Activated T-helper 1 cell treated with anti-CD3 and anti-CD28 coated beads, Interleukin-12 subunit alpha, Interleukin-12 subunit beta, Interleukin-2, Interleukin-4 antibody, amounts not matched to agents 30 ng/mL and 10 ng/mL and 1 ng/mL, durations not matched to agents 14 hours and 24 hours and 36 hours (primary cell): ENCODE measurements around the gene KCNMA1. TPM values are rescaled to one million over a fixed set of nuclear protein-coding genes. Genes with fewer than 3 reads are reported as not detected.

Experiments
- DNase-seq: peaks from one replicate; pipeline ENCODE4 v3.0.0; 2021; ENCODE audit warnings: low spot score
- H3K27ac Mint-ChIP-seq: one replicate; pipeline ENCODE4 v1.8.0; 2021; ENCODE audit warnings: mild to moderate bottlenecking, mixed read lengths
- H3K27me3 Mint-ChIP-seq: one replicate; pipeline ENCODE4 v1.8.0; 2022; ENCODE audit warnings: mild to moderate bottlenecking, moderate library complexity, mixed read lengths; ENCODE audit not compliant: insufficient read depth
- H3K36me3 Mint-ChIP-seq: one replicate; pipeline ENCODE4 v1.8.0; 2021; ENCODE audit warnings: low read depth, mixed read lengths
- H3K4me1 Mint-ChIP-seq: one replicate; pipeline ENCODE4 v1.8.0; 2021; ENCODE audit warnings: low read depth, mixed read lengths
- H3K4me3 Mint-ChIP-seq: one replicate; pipeline ENCODE4 v1.8.0; 2021; ENCODE audit warnings: mild to moderate bottlenecking, moderate library complexity, mixed read lengths
- H3K9me3 Mint-ChIP-seq: one replicate; pipeline ENCODE4 v1.8.0; 2021; ENCODE audit warnings: mixed read lengths
- intact Hi-C: fragments of 100-400 bp; cut with micrococcal nuclease; formaldehyde crosslinking; loops from one replicate; pipeline ENCODE4 v1.15.1; 2024
- total RNA-seq: library from RNA; stranded (reverse); gene quantifications from 2 replicates; pipeline ENCODE4 v1.2.3, GENCODE V29; 2022

Gene KCNMA1
- total RNA-seq, 1 donor from 2014 or later, result not detected

DNA sequence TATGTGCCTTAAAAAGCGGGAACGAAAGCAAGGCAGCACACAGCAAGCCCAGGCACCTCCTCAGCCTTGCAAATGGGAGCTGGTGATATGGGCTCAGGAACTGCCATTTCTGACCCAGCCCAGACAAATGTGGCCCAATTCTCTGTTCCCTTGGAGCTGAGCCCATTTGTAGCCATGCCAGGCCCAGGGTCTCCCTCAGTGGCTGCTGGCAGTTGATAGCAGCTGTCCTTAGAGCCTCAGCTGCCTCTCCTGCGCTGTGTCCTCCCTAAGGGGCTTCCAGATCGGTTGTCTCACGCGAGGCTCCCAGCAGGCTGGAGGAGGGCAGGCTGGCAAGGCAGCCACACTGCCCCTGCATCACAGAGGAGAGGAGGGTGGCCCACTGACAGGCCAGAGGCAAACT lies 275.8 kb downstream of the KCNMA1 start:
- no peaks in the 10 kb centered on the region for H3K9me3 Mint-ChIP-seq
- DNase-seq, result no peak
- H3K27me3 Mint-ChIP-seq, result no peaks in the 10 kb centered on the region
- H3K27ac Mint-ChIP-seq, result no peak overlapping the region
- H3K36me3 Mint-ChIP-seq, result no peaks in the 10 kb centered on the region
- no peaks in the 10 kb centered on the region for H3K4me1 Mint-ChIP-seq
- intact Hi-C loops, result no loop called here
- H3K4me3 Mint-ChIP-seq, result no peak overlapping the region

DNA sequence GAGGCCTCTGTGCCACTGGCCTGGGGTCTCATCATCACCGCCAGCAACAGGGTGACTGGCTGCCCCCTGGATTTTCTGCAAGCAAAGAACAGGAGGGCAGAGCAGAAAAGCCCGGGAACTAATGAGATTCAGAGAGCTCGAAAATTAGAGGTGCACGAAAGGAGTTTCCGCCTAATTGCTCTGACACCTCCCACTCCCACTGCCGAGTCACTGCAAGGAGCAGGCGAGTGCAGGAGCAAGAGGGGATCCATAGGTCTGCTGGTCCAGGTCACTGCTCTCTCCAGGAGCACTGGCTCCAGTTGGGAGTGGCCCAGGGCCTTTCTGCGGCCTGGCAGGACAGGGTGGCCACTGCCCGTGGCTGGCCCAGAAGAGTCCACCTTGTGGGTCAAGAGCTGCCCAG lies 276.2 kb downstream of the KCNMA1 start:
- H3K27me3 Mint-ChIP-seq, result no peaks in the 10 kb centered on the region
- no peak overlapping the region for H3K27ac Mint-ChIP-seq
- no peaks in the 10 kb centered on the region for H3K4me1 Mint-ChIP-seq
- no peaks in the 10 kb centered on the region for H3K36me3 Mint-ChIP-seq
- no peak overlapping the region for H3K4me3 Mint-ChIP-seq
- no peak for DNase-seq
- intact Hi-C loops, result no loop called here
- H3K9me3 Mint-ChIP-seq, result no peaks in the 10 kb centered on the region

DNA sequence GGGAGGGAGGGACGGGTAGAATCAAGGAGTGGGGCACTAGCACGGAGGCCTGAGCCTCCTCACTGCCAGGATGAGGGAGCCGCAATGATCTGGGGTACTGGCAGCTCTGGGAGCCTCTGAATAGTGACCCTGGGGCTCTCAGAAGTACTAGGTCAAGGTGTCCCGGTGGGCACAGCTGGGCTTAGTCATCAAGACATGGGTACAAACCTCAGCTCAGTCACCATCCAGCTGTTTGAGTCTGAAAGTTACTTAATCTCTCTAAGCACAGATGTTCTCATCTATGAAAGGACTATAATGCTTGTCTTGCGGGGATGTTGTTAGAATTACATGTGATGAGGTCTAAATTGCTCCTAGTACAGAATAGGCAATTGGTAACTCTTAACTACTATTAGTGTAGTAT lies 276.8 kb downstream of the KCNMA1 start:
- H3K4me3 Mint-ChIP-seq, result no peak overlapping the region
- no peaks in the 10 kb centered on the region for H3K36me3 Mint-ChIP-seq
- no peak for DNase-seq
- intact Hi-C loops, result no loop called here
- no peaks in the 10 kb centered on the region for H3K4me1 Mint-ChIP-seq
- H3K27me3 Mint-ChIP-seq, result no peaks in the 10 kb centered on the region
- H3K27ac Mint-ChIP-seq, result no peak overlapping the region
- no peaks in the 10 kb centered on the region for H3K9me3 Mint-ChIP-seq

DNA sequence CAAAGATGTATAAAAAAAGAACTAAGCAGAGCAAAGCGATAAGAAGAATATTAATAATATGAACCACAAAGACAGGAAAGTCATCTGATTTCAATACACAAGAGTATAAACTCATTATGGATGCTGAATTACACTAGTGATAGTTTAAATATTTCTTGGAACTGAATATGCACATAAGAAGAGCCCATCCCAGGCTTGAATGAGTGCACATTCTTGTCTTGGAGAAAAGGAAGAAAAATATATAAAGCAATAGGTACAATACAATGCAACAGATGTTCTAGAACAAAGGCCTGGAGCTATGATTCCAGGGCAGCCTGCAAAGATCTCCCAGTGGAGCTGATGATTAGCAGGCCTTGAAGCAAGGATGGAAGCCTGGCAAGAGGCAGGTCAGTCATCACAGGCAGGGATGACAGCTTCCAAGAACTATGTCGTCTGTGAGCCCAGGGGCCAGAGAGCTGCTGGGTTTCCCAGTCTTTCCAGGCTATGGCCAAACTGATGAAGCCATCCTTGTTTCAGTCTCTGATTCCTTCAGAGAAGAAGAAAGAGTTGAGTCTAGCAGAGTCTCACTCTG lies 277.6 kb downstream of the KCNMA1 start:
- no peaks in the 10 kb centered on the region for H3K4me1 Mint-ChIP-seq
- intact Hi-C loops, result no loop called here
- no peak for DNase-seq
- H3K27ac Mint-ChIP-seq, result no peak overlapping the region
- no peaks in the 10 kb centered on the region for H3K27me3 Mint-ChIP-seq
- H3K36me3 Mint-ChIP-seq, result no peaks in the 10 kb centered on the region
- no peak overlapping the region for H3K4me3 Mint-ChIP-seq
- no peaks in the 10 kb centered on the region for H3K9me3 Mint-ChIP-seq

DNA sequence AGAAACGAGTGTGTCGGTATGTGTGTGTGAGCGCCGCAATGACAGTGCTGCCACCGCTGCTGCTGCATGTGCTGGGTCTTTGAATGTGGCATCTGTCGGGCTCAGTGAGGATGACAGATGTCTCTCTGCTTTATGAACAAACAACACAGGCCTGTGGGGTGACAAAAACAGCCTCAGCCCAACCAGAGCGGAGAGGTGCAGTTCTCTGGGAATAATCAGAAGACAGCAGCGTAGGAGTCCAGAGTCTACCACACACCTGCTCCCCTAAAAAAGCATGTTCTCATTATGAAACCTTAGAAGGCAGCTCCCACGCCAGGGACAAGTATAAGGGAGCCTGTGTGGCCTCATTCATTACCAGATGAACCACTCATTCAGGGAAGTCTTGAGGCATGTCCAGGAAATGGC lies 278.3 kb downstream of the KCNMA1 start:
- Mint-ChIP-seq H3K27ac (no peak overlapping the region), H3K36me3 (no peaks in the 10 kb centered on the region), H3K27me3 (no peaks in the 10 kb centered on the region), H3K4me1 (no peaks in the 10 kb centered on the region), H3K9me3 (no peaks in the 10 kb centered on the region), H3K4me3 (no peak overlapping the region)
- intact Hi-C loops, result no loop called here
- no peak for DNase-seq

DNA sequence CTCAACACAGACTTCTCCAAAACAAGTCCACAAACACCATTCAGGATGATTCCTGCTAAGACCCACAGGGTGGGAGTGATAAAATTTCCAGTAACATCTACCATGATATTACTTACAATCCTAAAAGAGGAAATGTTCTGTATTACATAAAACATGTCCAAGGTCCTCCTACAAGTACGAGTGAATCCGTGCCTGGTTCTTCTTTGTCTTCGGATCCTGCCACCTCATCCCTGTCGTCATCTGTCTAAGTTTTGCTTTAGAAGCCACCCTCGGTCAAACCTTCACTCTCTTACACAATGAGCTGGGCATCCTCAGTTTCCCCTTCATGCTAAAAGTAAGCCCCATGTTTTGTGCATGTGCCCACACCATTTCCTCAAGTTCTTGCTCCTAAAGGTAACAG lies 279.0 kb downstream of the KCNMA1 start:
- H3K4me1 Mint-ChIP-seq, result no peaks in the 10 kb centered on the region
- intact Hi-C loops, result no loop called here
- no peak for DNase-seq
- H3K9me3 Mint-ChIP-seq, result no peaks in the 10 kb centered on the region
- H3K36me3 Mint-ChIP-seq, result no peaks in the 10 kb centered on the region
- H3K27me3 Mint-ChIP-seq, result no peaks in the 10 kb centered on the region
- no peak overlapping the region for H3K27ac Mint-ChIP-seq
- H3K4me3 Mint-ChIP-seq, result no peak overlapping the region

GRCh38 chr10:77357611-77358310 lies 279.8 kb downstream of the KCNMA1 start:
- Mint-ChIP-seq H3K27ac (no peak overlapping the region), H3K27me3 (no peaks in the 10 kb centered on the region), H3K9me3 (no peaks in the 10 kb centered on the region), H3K36me3 (no peaks in the 10 kb centered on the region), H3K4me3 (no peak overlapping the region), H3K4me1 (no peaks in the 10 kb centered on the region)
- intact Hi-C loops, result no loop called here
- DNase-seq, result no peak

DNA sequence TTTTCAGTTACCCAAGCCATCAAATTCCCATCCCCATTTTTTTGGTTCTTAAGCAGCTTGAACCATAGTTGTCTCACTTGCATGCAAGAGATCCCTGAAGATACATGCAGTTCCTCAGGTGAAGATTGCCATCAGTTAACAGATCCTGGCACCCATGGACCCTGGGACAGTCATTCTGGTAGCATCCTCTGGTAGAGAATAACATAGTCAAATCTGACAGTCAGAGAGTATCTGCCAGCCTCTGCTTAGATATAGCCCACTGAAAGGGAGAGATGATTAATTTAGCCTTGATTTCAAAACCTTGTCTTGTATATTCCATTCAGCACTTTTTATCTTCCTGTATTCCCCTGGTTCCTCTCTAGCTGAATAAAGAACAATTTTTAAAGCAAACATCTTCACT lies 280.4 kb downstream of the KCNMA1 start:
- no peak overlapping the region for H3K27ac Mint-ChIP-seq
- H3K4me3 Mint-ChIP-seq, result no peak overlapping the region
- intact Hi-C loops, result no loop called here
- no peaks in the 10 kb centered on the region for H3K36me3 Mint-ChIP-seq
- H3K4me1 Mint-ChIP-seq, result no peaks in the 10 kb centered on the region
- no peak for DNase-seq
- no peaks in the 10 kb centered on the region for H3K9me3 Mint-ChIP-seq
- no peaks in the 10 kb centered on the region for H3K27me3 Mint-ChIP-seq

DNA sequence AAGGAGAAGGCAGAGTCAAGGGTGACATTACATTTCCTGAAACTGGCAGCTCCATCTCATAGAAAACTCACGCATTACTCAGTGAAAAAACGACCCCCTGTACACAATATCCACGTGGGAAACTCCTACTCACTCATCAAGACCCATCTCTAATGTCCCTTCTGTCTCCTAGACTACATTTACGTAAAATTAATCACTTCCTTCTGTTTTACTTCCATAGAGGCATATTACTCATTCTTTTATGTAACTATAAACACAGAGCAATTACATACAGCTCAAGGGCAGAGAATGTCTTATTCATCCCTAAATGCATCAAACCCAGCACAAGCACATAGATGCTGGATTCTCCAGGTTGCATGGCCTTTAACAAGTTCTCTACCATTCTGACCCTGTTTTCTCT lies 281.8 kb downstream of the KCNMA1 start:
- intact Hi-C loops, result no loop called here
- H3K27me3 Mint-ChIP-seq, result no peaks in the 10 kb centered on the region
- no peaks in the 10 kb centered on the region for H3K4me1 Mint-ChIP-seq
- no peak overlapping the region for H3K27ac Mint-ChIP-seq
- H3K9me3 Mint-ChIP-seq, result no peaks in the 10 kb centered on the region
- no peak for DNase-seq
- H3K36me3 Mint-ChIP-seq, result no peaks in the 10 kb centered on the region
- no peak overlapping the region for H3K4me3 Mint-ChIP-seq

DNA sequence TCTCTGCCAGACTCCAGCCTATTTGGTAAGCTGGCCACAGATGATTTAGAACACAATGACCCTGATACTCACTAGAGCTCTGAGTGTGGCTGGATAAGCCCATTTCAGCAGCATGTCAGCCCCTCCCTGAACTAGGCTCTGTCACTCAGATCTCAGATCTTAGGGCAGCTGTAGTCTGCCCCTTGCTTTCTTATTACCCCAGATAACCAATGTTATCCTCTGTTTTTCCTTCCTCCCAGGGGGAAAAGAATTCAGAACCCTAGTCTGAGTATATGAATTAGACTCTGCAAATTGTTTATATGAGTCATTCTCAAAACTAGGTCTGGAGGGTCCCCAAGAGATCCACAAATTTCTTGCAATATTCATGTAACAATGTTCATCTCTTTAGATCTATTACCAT lies 286.2 kb downstream of the KCNMA1 start:
- no peak overlapping the region for H3K4me3 Mint-ChIP-seq
- no peaks in the 10 kb centered on the region for H3K4me1 Mint-ChIP-seq
- H3K9me3 Mint-ChIP-seq, result no peaks in the 10 kb centered on the region
- DNase-seq, result no peak
- intact Hi-C loops, result no loop called here
- H3K27ac Mint-ChIP-seq, result no peak overlapping the region
- H3K27me3 Mint-ChIP-seq, result no peaks in the 10 kb centered on the region
- no peaks in the 10 kb centered on the region for H3K36me3 Mint-ChIP-seq

DNA sequence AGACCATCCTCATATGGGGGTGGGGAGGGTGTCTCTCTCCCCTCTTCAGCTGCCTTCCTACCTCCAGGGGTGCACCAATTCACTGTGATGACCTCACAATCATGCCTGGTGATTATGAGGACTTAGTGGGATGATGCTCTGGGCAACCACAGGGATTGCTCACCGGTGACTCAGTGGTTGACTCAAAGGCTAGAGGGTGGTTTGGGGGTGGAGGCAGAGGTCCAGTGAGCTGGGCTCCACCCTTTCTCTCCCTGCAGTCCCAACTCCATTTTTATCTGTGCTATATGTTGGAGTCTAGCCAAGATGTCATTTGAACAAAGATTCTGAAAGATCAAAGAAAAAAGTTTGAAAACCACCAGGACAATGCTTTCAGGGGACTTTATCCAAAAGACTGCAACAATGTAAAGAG lies 286.9 kb downstream of the KCNMA1 start:
- Mint-ChIP-seq H3K27me3 (no peaks in the 10 kb centered on the region), H3K4me1 (no peaks in the 10 kb centered on the region), H3K36me3 (no peaks in the 10 kb centered on the region), H3K9me3 (no peaks in the 10 kb centered on the region), H3K4me3 (no peak overlapping the region), H3K27ac (no peak overlapping the region)
- intact Hi-C loops, result no loop called here
- DNase-seq, result no peak

- Mint-ChIP-seq H3K27ac (no peak overlapping the region), H3K4me1 (no peaks in the 10 kb centered on the region), H3K9me3 (no peaks in the 10 kb centered on the region), H3K4me3 (no peak overlapping the region), H3K27me3 (no peaks in the 10 kb centered on the region), H3K36me3 (no peaks in the 10 kb centered on the region)
- no peak for DNase-seq
- intact Hi-C loops, result no loop called here
Observed at GRCh38 chr10:77350134-77350533, 287.5 kb downstream of the KCNMA1 start.

DNA sequence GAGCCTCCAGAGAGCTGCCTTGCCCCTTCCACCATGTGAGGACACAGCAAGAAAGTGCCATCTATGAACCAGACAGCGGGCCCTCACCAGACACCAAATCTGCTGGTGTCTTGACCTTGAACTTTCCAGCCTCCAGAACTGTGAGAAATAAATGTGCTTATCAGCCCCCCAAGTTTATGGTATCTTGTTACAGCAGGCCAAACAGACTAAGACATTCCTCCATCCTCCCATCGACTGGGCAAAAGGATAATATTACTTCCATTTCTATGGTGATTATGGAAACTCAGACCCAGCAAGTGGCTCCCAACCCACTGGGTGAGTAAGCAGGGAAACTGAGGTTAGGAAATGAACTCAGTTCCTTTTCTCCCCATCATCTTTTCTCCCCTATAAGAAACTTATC lies 288.4 kb downstream of the KCNMA1 start:
- Mint-ChIP-seq H3K36me3 (no peaks in the 10 kb centered on the region), H3K27ac (no peak overlapping the region), H3K27me3 (no peaks in the 10 kb centered on the region), H3K4me3 (no peak overlapping the region), H3K4me1 (no peaks in the 10 kb centered on the region), H3K9me3 (no peaks in the 10 kb centered on the region)
- DNase-seq, result no peak
- intact Hi-C loops, result no loop called here

DNA sequence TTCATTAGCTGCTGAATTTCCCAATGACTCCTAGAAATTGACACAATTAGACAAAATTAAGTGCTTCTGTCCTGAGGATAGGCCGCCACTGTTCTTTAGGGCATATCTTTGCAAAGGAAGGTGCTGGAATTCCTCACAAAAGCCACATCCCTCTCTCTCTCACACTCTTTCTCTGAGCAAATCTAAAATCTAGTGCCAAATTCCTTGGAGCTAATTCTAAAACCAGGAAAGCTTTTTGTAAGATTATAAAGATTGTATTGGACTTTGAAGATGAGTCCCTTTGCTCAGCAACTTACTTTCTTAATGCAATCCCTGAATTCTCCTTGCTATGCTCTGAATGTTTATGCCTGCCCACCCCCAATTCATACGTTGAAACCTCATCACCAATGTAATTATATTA lies 288.9 kb downstream of the KCNMA1 start:
- Mint-ChIP-seq H3K27me3 (no peaks in the 10 kb centered on the region), H3K9me3 (no peaks in the 10 kb centered on the region), H3K27ac (no peak overlapping the region), H3K4me3 (no peak overlapping the region), H3K36me3 (no peaks in the 10 kb centered on the region), H3K4me1 (no peaks in the 10 kb centered on the region)
- no peak for DNase-seq
- intact Hi-C loops, result no loop called here
